Tibial artery (tissue), 4 donors: ENCODE data around the gene FAF2.

Experiments
- DNase-seq, 2 donors: peaks; one replicate each; pipeline ENCODE4 v3.0.0-alpha.2; 2019
- H3K27ac ChIP-seq, 2 donors: fragments of 200-600 bp; sonication (generic) in 1 of 2; 1 replicate in 1 of 2; 2 replicates in 1 of 2; pipeline ENCODE4 v1.5.1; 2018 to 2019; ENCODE audit warnings: mild to moderate bottlenecking in 1 of 2
- H3K27me3 ChIP-seq, 2 donors: fragments of 200-600 bp; sonication (generic) in 1 of 2; one replicate each; pipeline versions ENCODE4 v1.5.1 to v1.6.0; 2016 to 2019
- H3K36me3 ChIP-seq, 3 donors: fragments of 200-600 bp; sonication (generic) in 2 of 3; one replicate each; pipeline ENCODE4 v1.5.1; 2016 to 2019; ENCODE audit warnings: mild to moderate bottlenecking in 2 of 3
- H3K4me1 ChIP-seq, 4 donors: fragments of 200-600 bp; sonication (generic) in 2 of 4; 1 replicate in 3 of 4; 2 replicates in 1 of 4; pipeline ENCODE4 v1.5.1; 2016 to 2019
- H3K4me3 ChIP-seq, 2 donors: fragments of 200-600 bp; sonication (generic) in 1 of 2; 1 replicate in 1 of 2; 2 replicates in 1 of 2; pipeline ENCODE4 v1.5.1; 2018 to 2019; ENCODE audit warnings: mild to moderate bottlenecking in 2 of 2
- H3K9me3 ChIP-seq, 3 donors: fragments of 200-600 bp; sonication (generic) in 1 of 3; one replicate each; pipeline ENCODE4 v1.5.1; 2016 to 2019
- CTCF ChIP-seq, 2 experiments: fragments of 200-600 bp in 1 of 2; fragments of 450-650 bp in 1 of 2; IDR thresholded peaks; one replicate each; pipeline ENCODE4 v1.5.1; 2017 to 2019; ENCODE audit warnings: antibody characterized with exemption in 2 of 2, mild to moderate bottlenecking in 1 of 2, moderate library complexity in 1 of 2
- intact Hi-C: fragments of 100-400 bp; cut with DNase I; formaldehyde crosslinking; loops from one replicate; pipeline ENCODE4 v1.15.0; 2023; ENCODE audit warnings: low total_unique reads

Gene FAF2

DNA sequence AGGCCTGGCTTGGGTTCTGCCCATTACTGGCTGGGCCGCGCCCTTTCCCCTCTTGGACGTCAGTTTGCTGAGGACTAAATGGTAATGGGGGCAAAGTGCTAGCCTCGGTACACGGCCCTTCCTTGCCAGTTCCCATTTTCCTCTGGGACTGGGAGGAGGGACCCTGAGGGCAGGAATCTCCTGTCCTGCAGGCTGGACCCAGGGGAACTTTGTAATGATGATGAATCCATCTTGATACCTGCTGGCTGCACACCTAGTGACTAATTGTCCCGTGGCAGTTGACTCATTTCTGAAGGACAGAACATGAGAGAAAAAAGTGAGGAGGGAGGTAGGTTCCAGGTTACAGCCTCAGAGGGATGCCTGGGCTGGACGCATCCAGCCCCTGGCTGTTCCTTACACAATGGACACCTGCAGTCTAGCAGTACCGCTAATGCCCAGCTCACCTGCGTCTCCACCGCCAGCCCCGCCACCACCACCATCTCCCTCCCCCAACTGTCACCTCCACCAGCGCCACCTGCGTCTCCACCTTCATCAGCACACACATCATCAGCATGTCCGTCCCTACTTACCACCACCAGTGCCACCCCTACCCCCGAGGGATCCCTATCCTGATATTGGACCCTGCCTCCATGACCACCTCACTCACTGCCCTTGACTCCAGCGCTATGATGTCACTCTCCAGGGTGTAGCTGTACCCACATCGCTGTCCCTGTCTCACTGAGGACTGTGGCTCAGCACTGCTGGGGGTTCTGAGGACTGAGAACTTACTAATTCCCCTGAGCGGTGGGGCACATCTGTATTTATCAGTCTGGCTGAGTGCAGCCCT, 105.3 kb downstream of the FAF2 start:
- Histone ChIP-seq H3K4me3 (no peak overlapping the region), H3K27ac (no peak overlapping the region), H3K9me3 (no peaks in the 10 kb centered on the region), H3K36me3 (no peaks in the 10 kb centered on the region), H3K27me3 (peaks cover 0 to 51% of the 10 kb centered on the region in 2 donors), H3K4me1 (no peaks in the 10 kb centered on the region)
- no peak for DNase-seq
- no peak for TF ChIP-seq CTCF (IDR thresholded peaks at IDR 0.05)
- intact Hi-C loops = no loop called here

DNA sequence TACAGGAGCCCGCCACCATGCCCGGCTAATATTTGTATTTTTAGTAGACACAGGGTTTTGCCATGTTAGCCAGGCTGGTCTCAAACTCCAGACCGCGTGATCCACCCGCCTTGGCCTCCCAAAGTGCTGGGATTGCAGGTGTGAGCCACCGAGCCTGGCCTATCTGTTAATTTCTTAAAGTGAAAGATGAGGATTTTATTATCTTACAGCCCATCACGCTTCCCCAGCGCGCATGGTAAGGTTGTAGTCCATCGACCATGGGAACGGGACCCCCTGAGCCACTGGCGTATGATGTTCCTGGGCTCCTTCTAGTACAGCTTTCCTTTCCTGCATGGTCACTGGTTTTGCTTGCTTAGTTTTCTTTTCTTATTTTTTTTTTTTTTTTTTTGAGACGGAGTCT, 109.7 kb downstream of the FAF2 start:
- no peak for DNase-seq
- Histone ChIP-seq H3K4me1 (no peaks in the 10 kb centered on the region), H3K36me3 (no peaks in the 10 kb centered on the region), H3K4me3 (no peak overlapping the region), H3K27me3 (peaks cover 0 to 26% of the 10 kb centered on the region in 2 donors), H3K9me3 (no peaks in the 10 kb centered on the region), H3K27ac (no peak overlapping the region)
- intact Hi-C loops = no loop called here
- no peak for TF ChIP-seq CTCF (IDR thresholded peaks at IDR 0.05)
